GDM1 (cell line): ENCODE results near the gene RPL10.

Experiments
- DNase-seq: peaks from one replicate; lab custom pipeline; 2025; lab: John Stamatoyannopoulos, UW

Gene RPL10

DNA sequence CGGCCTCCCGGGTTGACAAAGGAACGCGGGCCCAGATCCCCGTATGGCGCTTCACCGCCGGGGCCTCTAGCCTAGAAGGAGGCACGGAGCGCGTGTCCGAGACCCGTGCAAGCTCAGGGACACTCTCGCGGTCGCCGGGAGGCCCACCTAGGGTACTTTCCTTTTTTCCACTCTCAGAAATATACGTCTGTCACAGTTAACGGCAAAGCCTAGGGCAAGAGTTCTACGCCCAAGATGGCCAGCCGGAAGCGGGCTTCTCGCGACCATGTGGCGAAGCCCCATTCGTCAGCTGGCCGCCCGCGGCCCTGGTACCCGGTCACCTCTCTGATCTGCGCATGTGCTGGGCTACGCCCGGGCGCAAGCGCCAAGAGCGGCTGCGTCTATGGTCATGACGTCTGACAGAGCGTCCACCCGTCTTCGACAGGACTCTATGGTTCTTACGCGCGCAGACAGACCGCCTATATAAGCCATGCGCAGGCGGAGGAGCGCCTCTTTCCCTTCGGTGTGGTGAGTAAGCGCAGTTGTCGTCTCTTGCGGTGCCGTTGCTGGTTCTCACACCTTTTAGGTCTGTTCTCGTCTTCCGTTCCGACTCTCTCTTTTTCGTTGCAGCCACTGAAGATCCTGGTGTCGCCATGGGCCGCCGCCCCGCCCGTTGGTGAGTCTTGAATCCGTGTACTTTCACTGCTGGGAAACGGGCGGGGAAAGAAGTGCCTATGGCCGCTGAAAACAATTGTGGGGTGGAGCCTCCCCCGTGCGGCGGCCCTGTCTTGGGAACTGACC lies at the start of gene RPL10:
Gene RPL10, plus strand, starts transcription at position 490 of the 780 bp plus-strand sequence. Its CDS starts 143 bp downstream, at position 633.
- peak; percentile 94 for DNase-seq

DNA sequence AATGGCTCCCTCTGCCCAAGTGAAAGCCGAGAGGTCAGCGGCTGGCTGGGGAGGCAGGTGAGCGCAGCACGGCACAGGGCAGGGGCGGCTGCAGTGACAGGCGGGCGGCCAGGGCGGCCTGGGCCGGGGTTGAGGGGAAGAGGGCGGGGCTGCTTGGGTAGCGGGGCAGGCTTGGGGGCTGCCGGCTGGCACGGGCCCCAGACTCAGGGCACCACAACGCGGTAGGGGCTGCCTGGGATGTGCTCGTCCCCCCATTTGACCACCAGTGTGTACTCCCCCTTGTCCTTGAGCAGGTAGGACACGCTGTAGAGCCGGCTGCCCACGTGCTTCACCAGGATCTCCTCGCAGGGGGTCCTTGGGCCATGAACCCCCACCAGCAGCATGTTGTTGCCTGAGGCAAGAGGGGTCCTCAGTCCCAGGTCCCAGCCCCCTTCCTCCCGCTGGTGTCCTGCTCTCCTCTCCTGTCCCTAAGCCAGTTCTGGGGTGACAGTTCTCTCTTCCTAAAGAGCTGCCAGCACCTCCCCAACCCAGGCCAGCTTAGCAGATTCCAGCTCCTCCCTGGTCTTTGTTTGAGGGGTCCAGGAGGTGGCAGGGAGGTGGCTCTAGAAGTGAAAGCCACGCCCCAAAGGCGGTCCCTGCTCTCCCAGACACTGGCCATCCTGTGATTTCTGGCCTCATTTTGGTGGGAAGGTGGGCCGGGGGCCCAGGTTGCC lies 49.4 kb upstream of the RPL10 start:
- no peak for DNase-seq

DNA sequence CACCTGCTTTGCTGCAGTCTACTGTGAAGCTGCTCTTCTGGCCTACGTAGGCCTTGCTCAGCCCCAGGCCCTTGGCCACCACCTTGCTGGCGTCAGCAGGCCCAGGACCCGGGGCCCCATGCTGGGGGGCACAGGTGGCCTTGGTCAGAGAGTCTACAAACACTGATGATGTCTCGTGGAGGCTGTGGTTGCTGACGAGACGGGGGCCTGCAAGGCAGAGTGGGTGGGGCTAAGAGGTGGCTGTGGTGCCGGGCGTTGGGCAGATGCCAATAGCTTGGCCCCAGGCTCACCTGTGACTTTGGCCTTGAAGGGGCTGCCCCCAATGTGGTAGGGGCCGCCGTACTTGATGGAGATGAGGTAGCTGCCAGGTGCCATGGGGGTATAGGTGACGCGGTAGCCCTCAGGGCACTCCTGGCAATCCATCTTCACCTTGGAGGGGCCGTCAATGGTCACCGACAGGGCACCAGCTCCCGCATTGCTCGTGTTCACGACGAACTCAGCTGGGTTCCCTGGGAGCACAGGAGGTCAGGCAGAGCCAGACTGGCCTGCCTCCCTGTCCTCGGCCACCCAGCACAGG lies 48.7 kb upstream of the RPL10 start:
- no peak for DNase-seq

- no peak for DNase-seq
Observed at GRCh38 chrX:154349979-154350378, 48.2 kb upstream of the RPL10 start.

DNA sequence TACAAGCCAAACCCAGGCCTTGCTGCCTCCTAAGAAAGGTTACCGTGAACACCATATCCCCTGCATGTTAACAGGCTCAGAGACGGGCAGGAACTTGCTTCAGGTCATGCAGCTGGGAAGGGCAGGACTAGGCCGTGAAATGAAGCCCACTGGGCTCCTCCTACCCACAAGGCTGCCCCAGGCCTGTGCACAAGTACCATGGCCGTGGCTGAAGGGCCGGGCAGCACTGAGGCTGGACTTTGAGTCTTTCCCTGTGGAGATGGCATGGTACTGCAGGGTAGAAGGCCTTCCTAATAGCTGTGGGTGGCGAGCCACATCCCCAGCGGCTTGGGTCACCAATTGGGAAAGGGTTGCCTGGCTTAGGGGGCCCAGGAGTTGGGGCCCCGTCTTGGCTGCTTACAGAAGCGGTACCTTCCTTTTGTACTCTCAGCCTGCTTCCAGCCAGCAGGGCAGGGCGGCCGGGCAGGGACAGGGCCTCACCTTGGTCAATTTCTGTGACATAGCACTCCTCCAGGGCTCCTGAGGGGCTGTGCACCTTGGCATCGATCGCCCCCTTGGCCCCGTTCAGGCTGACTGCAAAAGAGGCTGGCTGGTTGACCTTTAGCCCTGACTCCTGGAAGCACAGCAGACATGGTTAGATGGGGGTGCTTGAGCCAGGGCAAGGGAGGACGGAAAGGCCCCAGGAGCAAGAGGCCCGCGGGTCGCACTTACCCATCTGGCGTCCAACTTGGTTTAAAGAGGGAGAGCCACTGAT lies 47.6 kb upstream of the RPL10 start:
- DNase-seq, result no peak

GRCh38 chrX:154351183-154352011 lies 46.8 kb upstream of the RPL10 start:
- no peak for DNase-seq

GRCh38 chrX:154352012-154352401 lies 46.2 kb upstream of the RPL10 start:
- DNase-seq, result no peak

GRCh38 chrX:154352466-154352865 lies 45.7 kb upstream of the RPL10 start:
- no peak for DNase-seq

DNA sequence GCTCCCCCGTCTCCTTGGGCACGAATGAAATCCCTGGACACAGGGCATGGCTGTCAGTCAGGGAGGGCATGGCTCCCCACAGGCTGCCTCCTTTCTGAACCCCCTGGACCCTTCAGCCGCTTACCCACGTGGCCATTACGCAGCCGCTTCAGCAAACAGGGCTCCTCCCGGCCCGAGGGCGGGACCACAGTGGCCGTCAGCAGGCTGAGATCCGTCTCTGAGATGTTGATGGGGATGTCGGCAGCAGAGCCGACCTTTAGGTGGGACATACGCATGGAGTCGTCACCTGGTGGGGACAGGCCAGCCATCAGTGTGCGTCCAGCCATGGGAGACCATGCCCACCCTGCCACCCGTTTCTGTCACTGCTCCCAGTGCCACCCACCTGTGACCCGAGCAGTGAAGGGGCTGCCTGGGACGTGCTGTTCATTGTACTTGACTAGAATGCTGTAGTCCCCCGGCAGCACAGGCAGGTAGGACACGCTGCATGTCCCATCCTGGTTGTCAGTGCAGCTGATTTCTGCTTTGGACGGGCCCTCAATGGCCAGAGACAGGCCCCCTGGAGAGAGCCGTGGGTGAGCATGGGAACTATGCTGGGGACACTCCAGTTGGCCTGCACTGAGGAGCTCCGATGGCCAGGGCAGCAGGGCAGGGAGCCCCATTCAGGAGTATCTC lies 44.9 kb upstream of the RPL10 start:
- DNase-seq, result no peak

DNA sequence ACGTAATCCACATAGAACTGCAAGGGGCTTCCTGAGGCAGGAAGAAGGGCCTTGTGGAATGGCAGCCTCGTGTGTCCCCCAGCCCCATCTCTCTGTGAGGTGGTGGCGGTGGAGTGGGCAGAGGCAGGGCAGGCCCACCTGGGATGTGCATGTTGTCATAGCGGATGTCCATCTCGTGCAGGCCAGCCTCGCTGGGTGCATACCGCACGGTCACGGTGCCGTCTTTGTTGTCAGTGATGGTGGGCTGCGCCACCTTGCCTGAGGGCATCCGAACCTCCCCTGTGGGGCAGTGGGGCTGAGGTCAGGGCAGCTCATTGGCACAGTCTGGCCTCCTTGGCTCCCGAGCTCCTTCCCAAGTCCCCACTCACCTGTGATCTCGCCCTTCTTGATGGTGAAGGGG lies 44.2 kb upstream of the RPL10 start:
- DNase-seq, result no peak

DNA sequence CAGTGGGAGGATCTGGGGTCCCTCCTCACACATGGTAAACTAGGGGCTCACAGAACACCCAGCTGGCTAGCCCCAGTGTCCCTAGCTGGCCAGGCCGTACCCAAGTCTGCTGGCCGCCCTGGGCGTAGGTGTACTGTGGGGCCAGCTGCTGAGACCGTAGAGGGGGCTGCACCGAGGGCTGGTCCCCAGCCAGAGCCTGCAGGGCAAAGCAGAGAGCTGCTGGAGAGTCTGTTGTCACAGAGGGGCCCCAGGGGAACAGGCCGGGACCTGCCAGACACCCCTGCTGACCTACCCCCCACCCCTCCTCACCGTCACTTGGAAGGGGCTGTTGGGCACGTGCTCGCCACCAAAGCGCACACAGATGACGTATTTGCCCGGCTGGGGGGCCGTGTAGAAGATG lies 43.7 kb upstream of the RPL10 start:
- DNase-seq, result no peak

GRCh38 chrX:154355094-154355775 lies 42.9 kb upstream of the RPL10 start:
- no peak for DNase-seq

GRCh38 chrX:154355776-154356140 lies 42.4 kb upstream of the RPL10 start:
- DNase-seq, result no peak

DNA sequence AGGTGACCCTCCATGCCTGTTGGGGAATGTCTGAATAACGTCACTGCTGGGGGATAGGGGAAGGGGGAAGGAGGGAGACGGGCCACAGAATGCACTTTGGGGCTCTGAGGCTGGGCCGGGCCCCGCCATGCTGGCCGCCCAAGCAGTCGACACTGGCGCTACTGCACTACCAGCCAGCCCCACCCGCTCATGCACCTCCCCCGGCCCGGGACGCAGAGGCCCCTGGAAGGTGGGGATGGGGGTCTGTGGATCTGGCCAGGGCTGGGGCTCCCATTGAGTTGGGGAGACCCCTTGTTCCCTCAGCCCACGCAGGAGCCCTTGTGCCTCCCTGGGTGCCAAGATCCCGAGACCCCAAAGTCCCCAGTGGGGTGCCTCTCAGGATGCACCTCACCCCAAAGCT lies 41.6 kb upstream of the RPL10 start:
- no peak for DNase-seq

DNA sequence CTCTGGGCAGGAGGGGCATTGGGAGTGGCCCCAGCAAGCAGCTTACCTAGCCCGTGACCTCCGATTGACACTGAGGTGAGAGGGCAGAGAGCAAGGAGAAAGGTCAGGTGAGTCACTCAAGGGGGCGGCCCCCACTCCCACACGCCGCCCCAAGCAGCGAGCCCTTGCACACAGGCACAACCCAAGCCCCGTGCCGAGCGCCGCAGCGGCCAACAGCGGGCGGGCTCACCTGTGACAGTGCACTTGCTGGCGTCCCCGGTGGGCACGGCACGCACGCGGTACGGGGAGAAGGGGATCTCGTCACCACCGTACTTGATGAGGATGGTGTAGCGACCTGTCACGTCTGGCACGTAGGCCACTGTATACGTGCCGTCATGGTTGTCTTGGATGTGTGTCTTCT lies 41.0 kb upstream of the RPL10 start:
- no peak for DNase-seq

GRCh38 chrX:154358011-154358410 lies 40.2 kb upstream of the RPL10 start:
- DNase-seq, result no peak

- no peak for DNase-seq
Observed at GRCh38 chrX:154358829-154359228, 39.3 kb upstream of the RPL10 start.

GRCh38 chrX:154359362-154360154 lies 38.6 kb upstream of the RPL10 start:
- no peak for DNase-seq

GRCh38 chrX:154360155-154360713 lies 37.9 kb upstream of the RPL10 start:
- no peak for DNase-seq
